HG02840 (cell line): ENCODE results near the gene MARVELD3.
"Not testable (repeated sequence)": the region's sequence is repeated elsewhere in the genome, so short reads cannot be mapped to it uniquely, and the experiment has no call there.

ENCODE experiments used
- ATAC-seq: cut with Tn5 transposase; IDR thresholded peaks from one replicate; pipeline ENCODE4 v1.9.1; 2021; ENCODE audit warnings: mild to moderate bottlenecking, moderate library complexity, moderate number of reproducible peaks; ENCODE audit not compliant: unreplicated experiment, low FRiP score

Gene MARVELD3

GRCh38 chr16:71669926-71670536 lies 44.0 kb downstream of the MARVELD3 start:
- no peak for ATAC-seq

GRCh38 chr16:71670537-71670936 lies 44.6 kb downstream of the MARVELD3 start:
- ATAC-seq = no peak

- ATAC-seq = no peak
These were observed 45.2 kb downstream of the MARVELD3 start for GRCh38 chr16:71671165-71671564.

- no peak for ATAC-seq
These were observed 46.1 kb downstream of the MARVELD3 start for GRCh38 chr16:71672125-71672524.

- no peak for ATAC-seq
These were observed 47.0 kb downstream of the MARVELD3 start for GRCh38 chr16:71672803-71673581.

GRCh38 chr16:71673582-71673973 lies 47.6 kb downstream of the MARVELD3 start:
- no peak for ATAC-seq

GRCh38 chr16:71674229-71674628 lies 48.2 kb downstream of the MARVELD3 start:
- ATAC-seq = no peak

GRCh38 chr16:71675380-71675779 lies 49.4 kb downstream of the MARVELD3 start:
- ATAC-seq = no peak

- no peak for ATAC-seq
These were observed 50.3 kb downstream of the MARVELD3 start for GRCh38 chr16:71676236-71676635.

GRCh38 chr16:71681360-71681759 lies 55.4 kb downstream of the MARVELD3 start:
- no peak for ATAC-seq

- not testable (repeated sequence) for ATAC-seq
These were observed 58.3 kb downstream of the MARVELD3 start for GRCh38 chr16:71684280-71684679.
